GM21390 (cell line): ENCODE data around the gene EBF4.

Source experiments
- ATAC-seq: cut with Tn5 transposase; IDR thresholded peaks from one replicate; pipeline ENCODE4 v1.9.1; 2021; ENCODE audit not compliant: unreplicated experiment

EBF4 gene

DNA sequence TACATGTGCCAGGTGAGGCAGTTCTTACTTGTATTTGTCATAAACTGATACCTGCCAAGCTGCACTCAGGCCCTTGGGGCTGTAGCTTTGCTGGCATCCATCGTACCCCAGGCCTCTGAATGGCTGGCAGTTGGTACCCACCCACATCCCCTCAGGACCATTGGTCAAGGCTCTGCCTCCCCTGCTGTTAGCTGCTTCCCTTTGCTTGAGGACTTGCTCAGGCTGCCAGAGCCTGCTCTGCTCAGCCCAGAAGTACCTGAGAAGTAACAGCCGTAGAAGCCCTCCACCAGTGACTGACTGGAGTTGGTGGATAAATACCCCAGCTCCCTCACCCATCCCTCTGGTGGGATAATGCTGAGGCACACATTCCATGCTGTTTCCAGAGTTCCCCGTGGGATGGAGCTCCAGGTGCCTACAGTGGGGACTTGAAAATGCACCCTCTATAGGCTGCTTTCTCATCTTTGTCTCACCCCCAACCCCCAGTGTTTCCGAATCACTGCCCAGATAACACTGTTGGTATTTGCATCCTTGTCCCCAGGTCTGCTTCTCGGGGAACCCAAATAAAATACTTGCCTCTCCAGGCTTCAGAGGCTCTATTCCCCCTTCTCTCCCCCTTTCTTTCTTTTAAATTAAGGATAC lies 7.3 kb downstream of the EBF4 start:
- ATAC-seq, result no peak

DNA sequence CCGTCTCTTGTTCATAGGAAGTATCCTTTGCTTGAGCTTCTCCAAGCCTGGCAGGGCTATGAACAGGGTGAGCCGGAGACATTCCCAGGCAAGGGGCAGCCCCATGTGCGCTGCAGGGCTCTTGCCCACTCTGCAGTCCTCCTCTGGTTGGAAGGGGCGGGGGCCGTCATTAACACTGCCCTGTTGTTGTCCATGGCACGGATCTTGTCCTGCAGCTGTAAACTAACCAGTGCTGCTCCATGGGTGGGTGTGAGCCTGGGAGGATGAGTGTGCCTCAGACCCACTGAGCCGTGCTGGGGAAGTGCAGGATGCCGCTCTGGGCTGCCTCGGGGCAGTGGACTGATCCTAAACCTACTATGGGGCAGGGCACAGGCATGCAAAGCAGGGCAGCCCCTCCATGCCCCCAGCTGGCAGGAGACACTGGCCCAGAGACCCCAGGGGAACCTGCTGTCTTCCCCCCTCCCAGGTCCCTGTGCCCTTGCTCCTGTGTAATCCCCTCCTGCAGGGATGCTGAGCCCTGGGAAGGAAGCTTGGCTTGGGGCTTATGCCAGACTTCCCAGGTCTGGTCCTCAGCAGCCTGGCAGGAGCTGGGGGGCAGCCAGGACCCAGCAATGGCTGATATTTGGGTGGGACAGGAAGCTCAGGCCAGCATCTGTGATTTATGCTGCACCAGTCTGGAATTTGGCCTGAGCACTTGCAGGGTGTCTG lies 8.5 kb downstream of the EBF4 start:
- no peak for ATAC-seq

DNA sequence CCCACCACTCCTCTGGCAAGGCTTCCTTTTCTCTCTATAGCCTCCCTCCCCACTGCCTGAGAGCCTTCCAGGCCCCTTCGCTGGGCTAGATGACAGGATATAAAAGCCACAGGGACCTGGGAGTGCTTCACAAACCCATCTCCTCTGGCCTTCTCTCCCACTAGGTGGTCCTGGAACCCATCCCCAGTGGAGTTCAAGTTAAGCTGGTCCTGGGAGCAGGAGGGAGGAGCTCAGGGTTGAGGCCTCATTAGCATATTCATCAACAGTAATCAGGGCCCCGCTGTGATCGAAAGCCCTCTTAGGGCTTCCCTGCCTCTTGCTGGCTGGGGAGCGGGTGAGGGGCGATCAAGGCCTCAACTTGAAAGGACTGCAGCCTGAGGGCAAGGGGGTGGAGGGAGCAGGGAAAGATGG lies 9.1 kb downstream of the EBF4 start:
- ATAC-seq, result no peak

DNA sequence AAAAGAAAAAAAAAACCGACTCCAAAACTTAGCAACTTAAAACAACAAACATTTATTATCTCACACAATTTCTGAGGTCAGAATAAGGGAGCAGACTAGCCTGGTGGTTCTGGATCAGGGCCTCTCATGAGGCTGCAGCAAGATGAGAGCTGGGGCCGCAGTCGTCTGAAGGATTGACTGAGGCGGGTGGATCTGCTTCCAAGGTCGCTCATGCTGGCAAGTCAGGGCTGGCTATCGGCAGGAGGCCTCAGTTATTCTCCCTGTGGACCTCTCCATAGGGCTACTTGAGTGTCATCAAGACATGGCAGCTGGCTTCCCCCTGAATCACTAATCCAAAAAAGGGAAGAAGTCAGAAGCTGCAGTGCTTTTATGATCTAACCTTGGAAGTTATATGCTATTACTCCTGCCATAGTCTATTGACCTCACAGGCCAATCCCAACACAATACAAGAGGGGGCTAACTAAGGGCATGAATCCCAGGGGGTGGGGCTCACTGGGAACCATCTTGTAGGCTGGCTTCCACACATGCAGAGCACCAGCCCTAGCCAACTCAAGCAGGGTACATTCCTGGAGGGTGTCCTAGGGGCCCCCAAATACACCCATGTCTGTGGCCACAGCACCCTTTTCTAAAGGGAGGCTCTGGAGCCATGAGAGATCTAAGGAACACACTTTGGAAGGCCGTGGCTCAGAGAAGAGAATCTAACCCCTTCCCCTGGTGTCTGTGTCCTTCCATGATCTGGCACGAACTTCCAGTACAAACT lies 11.3 kb downstream of the EBF4 start:
- ATAC-seq, result no peak

DNA sequence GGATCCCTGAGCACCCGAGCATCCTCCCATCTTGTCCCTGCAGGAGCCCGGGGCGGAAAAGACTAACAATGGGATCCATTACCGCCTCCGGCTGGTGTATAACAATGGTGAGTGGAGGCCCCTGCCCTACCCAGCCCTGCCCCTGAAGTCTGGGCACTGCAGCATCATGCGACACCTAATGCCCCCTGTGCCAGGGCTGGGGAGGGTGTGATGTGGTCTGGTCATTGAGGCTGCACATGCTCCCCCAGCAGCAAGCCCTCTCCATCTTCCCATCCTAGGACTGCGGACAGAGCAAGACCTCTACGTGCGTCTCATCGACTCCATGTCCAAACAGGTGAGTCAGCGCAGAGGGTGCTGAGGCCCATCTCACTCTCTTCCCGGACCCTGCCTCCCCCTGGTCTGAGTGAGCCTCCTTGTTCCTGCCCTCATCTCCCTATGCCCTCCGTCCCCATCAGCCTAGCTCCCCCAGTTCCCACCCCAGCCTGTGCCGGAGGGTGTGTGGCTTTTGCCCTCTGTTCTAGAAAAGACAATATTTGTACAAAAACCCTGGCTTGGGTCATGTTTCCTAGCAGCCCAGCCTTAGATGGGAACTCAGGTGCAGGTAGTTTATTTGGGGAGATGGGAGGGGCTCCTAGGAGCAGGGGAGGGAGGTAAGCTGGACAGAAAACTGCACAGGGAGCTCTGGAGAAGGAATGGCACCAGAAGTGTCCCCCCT lies 13.5 kb downstream of the EBF4 start:
- ATAC-seq, result no peak

DNA sequence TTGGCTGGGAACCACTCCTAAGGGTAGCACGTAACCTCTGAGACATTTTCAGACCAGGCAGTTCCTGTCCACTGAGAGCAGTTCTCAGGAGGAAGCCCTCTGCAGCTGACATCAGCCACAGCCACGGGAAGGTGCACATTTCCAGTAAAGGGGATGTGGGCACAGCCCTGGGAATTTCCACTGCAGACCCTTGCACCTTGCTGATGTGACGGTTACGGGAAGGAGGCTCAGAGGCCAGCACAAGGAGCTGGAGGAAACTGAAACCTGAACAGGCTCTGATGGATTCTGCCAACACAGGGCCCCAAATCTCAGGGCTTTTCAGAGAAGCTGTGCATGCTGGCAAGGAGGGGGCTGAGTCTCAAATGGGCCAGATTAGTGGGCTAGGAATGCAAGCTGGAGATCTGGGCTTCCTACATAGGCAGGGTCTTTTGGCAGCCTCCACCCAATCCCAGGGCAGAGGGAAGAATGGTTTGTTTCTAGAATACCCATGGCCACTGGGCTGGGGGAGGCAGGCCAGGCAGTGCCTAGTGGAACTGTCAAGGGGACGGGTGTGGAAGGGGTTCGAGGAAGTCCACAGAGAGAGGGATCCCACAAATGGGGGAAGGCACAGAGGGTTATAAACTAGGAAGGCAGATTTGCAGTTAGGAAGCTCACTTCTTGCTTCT lies 14.2 kb downstream of the EBF4 start:
- no peak for ATAC-seq

DNA sequence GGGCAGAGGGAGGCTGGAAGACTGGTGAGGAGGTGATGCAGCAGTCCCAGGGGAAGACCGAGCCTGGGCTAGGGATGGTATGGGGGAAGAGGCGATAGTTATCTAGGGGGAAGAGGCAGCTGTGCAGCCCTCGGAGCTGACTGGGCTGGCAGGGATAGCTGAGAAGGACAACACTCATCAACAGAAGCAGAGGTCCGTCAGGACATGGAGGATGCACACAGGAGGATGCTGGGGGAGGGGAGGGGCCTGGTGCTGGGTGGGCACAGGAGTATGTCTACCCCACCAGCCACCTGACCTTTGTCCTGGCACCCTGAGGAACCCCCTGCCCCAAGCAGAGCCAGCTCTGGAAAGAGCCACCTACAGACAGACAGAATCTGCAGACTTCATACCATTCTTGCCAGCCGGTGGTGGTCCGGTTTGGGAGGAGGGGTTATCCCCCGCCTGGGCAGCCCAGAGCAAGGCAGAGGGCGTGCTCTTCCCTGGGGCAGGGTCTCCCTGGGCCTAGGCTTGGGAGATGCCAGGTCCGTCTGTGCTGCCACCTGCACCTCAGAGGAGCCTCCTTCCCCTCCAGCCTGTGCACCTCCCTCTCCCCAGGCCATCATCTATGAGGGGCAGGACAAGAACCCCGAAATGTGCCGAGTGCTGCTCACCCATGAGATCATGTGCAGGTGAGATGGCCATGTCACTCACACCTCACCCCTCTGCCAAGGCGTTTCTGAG lies 14.9 kb downstream of the EBF4 start:
- no peak for ATAC-seq

DNA sequence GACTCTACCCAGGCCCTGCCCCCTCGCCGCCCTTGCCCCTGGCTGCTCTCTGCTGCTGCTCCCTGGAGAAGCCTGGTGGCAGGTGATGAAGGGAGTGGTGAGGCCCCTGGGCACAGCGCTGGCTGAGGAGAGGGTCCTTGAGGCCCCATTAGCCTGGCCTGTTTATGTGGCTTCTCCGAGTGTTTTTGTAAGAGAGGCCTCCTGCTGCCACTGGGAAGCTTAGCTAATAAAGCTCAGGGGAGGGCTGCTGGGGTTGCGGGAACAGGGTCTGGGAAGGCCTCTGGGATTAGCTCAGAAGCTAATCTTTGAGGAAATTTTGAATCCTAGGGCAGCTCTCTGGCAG lies 15.5 kb downstream of the EBF4 start:
- ATAC-seq, result no peak

DNA sequence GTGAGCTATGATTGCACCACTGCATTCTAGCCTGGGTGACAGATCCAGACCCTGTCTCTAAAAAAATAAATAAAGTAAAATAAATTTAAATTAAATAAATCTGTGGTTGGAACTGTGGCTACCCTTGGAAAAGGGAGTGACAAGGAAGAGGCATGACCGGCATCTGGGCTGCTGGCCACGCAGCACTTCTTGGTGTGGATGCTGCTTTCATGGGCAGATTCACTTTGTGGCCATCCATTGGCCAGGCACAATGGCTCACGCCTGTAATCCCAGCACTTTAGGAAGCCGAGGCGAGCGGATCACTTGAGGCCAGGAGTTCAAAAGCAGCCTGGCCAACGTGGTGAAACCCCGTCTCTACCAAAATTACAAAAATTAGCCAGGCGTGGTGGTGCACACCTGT lies 16.1 kb downstream of the EBF4 start:
- no peak for ATAC-seq

DNA sequence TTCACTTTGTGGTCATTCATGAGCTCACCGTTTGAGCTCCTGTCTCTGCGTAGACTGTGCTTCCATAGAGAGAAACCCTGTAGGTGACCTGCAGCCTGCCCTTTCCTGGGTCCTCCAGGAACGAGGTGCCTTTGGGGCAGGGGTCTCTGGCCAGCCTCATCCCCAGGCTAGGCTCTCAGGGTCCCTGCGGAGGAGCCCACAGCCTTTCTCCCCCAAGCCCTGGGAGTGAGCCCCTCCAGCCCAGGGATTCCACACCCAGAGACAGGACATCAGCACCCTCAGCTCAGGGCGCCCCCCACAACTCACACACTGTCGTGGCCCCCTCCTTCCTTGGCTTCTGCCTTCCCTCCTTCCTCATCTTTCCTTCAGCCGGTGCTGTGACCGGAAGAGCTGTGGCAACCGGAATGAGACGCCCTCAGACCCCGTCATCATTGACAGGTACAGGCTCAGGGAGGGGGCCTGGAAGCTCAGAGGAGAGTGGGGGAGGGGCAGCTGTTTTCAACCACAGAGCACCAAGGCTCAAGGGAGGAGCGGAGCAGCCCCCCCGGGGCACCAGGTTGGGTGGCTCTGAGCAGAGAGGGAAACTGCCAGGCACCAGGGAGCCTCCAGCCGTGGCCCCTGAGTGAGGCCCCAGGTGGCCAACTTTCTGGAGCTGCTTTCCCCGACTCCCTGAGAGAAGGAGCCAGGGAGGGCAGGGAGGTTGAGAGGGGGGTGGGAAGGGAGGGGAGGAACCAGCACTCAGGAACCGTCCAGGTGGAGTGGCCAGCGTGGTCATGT lies 16.8 kb downstream of the EBF4 start:
- ATAC-seq, result no peak

DNA sequence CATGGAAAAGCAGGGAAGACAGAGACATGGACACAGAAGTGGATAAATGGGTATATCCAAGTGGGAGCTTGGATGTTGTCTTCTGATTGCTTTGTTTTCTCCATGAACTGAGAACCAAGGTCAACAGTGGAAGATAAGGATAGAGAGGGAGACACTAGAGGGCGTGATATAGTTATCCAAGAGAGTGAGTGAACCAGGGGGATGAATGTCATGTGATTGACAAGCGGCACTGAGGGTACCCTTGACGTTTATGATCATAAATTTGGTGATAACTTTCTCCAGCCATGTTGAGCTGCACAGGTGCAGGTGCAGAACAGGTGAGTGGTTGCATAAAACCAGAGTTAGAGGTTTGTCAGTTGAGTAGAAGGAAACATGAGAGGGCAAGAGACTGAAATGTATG lies 20.7 kb downstream of the EBF4 start:
- ATAC-seq, result no peak

DNA sequence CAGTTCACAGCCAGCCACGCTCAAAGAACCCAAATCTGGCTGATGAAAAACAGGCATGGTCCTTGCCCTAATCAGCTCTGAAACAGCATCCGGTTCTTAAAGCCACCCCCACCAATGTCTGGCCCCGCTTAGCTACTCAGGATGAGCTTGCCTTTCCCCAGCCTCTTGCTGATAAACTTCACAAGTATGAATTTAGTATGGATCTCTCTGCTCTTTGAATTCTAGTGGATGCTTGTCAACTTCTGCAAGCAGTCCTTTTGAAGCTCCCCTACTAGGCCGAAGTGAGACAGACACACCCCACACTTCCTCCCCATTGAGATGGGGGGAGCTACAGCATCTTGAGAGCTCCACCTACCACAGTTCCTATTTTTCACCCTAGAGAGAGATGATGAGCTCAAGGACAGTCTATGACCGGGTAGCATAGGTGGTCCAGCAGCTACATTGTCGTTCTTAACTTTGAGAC lies 36.7 kb downstream of the EBF4 start:
- no peak for ATAC-seq

DNA sequence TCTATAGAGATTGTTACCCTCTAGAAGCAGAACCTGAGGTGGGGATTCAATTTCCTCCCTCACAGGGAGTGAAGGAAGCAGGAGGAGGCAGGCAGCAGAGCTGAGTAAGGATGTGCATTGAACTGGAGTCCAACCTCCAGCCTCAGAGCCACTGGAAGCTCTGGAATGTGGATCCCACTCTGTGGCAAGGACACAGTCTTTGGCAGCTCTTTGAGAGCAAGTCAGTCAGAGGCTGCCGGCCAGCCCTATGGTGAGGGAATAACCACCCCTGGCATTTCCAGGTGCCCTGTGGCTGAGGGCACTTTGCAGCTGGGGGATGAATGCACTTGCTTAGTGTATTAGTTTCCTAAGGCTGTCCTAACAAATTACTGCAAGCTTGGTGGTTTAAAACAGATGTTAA lies 37.2 kb downstream of the EBF4 start:
- ATAC-seq, result no peak

DNA sequence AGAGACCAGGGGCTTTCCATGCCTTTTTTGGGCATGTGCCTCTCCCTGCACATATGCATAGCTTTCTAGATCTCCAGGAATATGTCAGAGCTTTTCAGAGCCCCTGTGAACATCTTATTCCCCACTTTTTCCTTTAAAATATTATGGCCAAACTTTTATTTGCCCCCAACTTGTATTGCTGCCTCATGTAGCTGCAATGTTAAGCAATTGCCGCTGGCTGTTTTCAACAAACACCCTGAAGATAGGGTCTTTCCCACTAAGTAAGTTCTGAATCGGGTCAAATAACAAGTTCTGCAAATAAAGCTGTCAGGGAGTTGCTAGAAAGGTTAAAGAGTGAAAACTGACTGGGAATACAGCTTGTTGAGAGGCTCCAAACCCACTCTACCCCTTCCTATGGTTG lies 42.3 kb downstream of the EBF4 start:
- no peak for ATAC-seq

DNA sequence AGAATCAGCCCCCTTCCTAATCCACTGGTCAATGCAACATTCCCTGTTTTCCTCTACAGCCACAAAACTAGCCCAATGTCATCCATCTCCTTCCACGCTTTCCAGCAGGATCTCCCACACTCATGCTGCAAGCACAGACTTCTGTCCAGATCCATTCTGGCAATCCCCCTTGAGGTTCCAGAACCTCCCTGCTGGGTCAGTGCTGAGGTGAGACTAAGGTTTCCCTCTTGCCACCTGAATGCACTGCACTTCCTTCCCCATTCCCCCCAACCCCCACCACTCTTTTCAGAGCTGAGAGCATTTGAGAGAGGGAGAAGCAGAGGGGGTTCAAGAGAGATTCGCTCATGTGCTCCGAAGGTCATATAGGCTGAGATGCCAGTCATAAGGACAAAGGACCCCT lies 43.9 kb downstream of the EBF4 start:
- ATAC-seq, result no peak

DNA sequence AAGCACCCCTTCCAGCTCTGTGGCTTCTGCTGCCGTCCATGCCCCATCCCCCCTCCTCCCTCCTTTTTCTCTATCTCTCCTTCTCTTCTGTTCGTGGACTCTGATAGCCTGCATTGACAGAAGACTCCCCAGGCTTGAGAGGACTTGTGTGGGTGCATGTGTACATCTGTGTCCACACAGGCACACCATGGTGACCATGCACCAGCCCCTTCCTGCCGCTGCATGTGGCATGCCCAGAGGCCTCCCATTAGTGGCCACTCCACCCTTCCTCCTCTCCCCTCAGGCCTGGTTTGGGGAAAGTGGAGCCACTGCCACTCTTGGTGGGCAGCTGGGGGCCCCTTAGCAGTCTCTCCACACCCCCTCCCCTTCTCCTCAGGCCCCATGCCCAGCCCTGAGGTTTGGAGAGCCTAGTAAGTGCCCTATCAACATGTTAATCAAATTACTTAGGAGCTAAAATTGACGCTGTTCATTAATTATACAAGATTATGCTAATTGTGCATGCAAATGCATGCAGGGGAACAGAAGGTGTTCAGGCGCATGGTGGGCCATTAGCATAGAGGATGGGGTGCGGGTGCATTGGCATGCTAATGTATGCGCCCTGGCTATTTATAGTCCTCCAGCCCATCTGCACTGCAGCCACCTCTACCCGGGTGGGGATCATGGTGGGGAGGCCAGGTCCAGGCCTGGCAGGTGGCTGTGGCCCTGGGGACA lies 45.9 kb downstream of the EBF4 start:
- no peak for ATAC-seq

DNA sequence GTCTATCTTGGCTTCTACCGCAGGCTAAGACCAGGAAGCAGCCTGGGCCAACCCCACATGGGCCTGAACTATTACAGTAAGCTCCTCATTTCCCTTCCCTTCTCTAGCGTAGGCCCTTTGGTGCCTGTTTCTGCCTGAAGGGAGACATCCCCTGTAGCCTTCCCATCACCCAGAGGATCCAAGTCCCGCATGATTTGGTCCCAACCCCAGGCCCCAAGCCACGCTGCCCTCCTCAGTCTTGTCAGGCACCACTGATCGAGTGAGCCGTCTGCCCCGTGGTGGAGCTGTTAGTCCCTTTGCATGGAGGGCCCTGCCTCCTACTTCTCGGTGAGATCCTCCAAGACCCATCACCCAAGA lies 46.4 kb downstream of the EBF4 start:
- ATAC-seq, result no peak

DNA sequence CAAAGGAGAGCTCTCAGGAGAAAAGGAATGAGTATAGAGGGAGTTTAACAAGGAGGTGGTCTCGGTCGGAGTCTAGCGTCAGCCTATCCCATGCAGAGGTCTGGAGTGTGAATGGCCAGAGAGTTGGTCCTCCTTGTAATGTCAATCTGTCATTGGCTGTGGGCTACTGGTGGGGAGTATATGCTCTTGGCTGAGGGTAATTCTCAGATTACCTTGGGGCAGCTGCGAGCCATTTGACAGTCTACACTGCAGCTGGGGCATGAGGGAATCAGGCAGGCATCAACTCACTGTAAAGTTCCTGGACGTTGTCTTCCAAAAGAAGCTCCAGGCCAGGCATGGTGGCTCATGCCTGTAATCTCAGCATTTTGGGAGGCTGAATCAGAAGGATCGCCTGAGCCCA lies 48.1 kb downstream of the EBF4 start:
- ATAC-seq, result no peak

DNA sequence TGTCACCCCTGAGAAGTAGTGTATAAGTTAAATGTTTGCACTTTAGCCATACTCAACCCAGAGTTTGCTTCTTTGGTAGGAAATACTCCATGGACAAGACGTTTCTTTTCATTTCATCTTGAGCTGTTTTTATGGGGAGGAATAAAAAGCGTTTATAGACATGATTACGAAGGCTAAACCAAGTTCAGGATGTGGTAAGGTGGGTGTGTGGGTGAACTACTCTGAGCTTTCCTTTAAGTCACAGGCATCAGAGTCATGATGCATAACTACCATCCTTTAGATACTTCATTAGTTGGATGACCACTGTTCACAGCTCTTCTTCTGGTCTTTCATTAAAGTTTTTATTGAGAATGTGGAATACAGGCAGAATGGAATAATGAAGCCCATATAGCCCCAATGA lies 48.9 kb downstream of the EBF4 start:
- ATAC-seq, result no peak
